ENCODE measurements around the gene TSPAN11.

GRCh38 chr12:30932881-30933280 lies 6.3 kb downstream of the TSPAN11 start:
- TF ChIP-seq RAD21 (IDR thresholded peaks at IDR 0.05) (no peak), CTCF (IDR thresholded peaks at IDR 0.05; ENCODE audit: low read depth, low read length, missing input control) (no peak), REST (IDR thresholded peaks at IDR 0.05) (no peak), ATF3 (IDR thresholded peaks at IDR 0.05) (no peak), GABPA (IDR thresholded peaks at IDR 0.05 in 1 of 2, conservative IDR thresholded peaks at IDR 0.05 in 1 of 2) (no peak), YY1 (IDR thresholded peaks at IDR 0.05) (no peak), SP1 (IDR thresholded peaks at IDR 0.05) (no peak)
